HL-60 (cell line): ENCODE measurements around the gene PCDH1.
"Not testable (repeated sequence)": the region's sequence is repeated elsewhere in the genome, so short reads cannot be mapped to it uniquely, and the experiment has no call there.

Experiments used
- DNase-seq, 2 experiments: peaks; one replicate each; pipeline ENCODE4 v3.0.0-alpha.2; 2010 to 2020; ENCODE audit warnings: low read depth in 1 of 2, low spot score in 1 of 2
- H3K27ac ChIP-seq: fragments of 250-450 bp; sonication (Bioruptor Pico); replicated peaks from 2 replicates; pipeline ENCODE4 v1.5.1; 2020; ENCODE audit warnings: mild to moderate bottlenecking, moderate library complexity
- H3K27me3 ChIP-seq: fragments of 250-450 bp; sonication (Bioruptor Pico); 2 replicates; pipeline ENCODE4 v1.5.1; 2021; ENCODE audit warnings: mild to moderate bottlenecking, moderate library complexity; ENCODE audit not compliant: insufficient read depth, poor library complexity, severe bottlenecking
- H3K4me3 ChIP-seq: replicated peaks from 2 replicates; pipeline ENCODE4 v1.5.1; 2011; ENCODE audit warnings: mild to moderate bottlenecking, control low read depth, low read length; ENCODE audit not compliant: insufficient read depth
- GABPA ChIP-seq: IDR thresholded peaks from 2 replicates; pipeline ENCODE4 v1.6.1; 2012; ENCODE audit warnings: low read depth
- POLR2AphosphoS5 ChIP-seq: IDR thresholded peaks from 2 replicates; pipeline ENCODE4 v1.6.1; 2012; ENCODE audit warnings: low read depth
- SPI1 ChIP-seq: IDR thresholded peaks from 2 replicates; pipeline ENCODE4 v1.6.1; 2012; ENCODE audit warnings: low read depth, mild to moderate bottlenecking, borderline replicate concordance
- TF ChIP-seq, protein P1 (sequence below): IDR thresholded peaks from one replicate; pipeline ENCODE4 v1.5.1; 2011; ENCODE audit warnings: low read length, control low read depth, inconsistent platforms; ENCODE audit not compliant: insufficient read depth
- TF ChIP-seq, protein P2 (sequence below): IDR thresholded peaks from 2 replicates; pipeline ENCODE4 v1.6.1; 2012; ENCODE audit warnings: low read depth; ENCODE audit not compliant: insufficient replicate concordance

PCDH1 gene

DNA sequence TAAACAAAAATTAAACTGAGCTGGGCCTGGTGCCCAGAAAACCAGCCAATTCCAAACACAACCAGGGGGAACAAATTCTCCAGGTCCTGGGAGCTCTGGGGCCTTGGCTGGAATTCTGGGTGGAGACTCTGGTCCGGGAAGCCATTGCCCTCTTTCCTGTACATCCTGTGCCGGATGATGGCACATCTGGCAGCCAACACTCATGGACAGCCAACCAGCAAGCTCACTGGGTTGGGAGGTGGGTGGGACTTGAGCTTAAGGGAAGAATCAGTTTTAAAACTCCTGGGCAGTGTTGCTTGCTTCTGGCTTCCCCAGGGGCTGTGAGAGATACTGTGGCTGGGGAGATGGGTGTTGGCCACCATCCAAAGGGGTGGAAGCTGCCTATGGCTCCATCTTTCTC lies 56.1 kb downstream of the PCDH1 start:
- Histone ChIP-seq H3K27ac (no peak overlapping the region), H3K4me3 (no peak overlapping the region), H3K27me3 (no peaks in the 10 kb centered on the region)
- no peak for TF ChIP-seq POLR2AphosphoS5
- TF ChIP-seq GABPA = no peak
- TF ChIP-seq, protein P1, sequence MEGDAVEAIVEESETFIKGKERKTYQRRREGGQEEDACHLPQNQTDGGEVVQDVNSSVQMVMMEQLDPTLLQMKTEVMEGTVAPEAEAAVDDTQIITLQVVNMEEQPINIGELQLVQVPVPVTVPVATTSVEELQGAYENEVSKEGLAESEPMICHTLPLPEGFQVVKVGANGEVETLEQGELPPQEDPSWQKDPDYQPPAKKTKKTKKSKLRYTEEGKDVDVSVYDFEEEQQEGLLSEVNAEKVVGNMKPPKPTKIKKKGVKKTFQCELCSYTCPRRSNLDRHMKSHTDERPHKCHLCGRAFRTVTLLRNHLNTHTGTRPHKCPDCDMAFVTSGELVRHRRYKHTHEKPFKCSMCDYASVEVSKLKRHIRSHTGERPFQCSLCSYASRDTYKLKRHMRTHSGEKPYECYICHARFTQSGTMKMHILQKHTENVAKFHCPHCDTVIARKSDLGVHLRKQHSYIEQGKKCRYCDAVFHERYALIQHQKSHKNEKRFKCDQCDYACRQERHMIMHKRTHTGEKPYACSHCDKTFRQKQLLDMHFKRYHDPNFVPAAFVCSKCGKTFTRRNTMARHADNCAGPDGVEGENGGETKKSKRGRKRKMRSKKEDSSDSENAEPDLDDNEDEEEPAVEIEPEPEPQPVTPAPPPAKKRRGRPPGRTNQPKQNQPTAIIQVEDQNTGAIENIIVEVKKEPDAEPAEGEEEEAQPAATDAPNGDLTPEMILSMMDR = no peak
- TF ChIP-seq SPI1 = no peak
- TF ChIP-seq, protein P2, sequence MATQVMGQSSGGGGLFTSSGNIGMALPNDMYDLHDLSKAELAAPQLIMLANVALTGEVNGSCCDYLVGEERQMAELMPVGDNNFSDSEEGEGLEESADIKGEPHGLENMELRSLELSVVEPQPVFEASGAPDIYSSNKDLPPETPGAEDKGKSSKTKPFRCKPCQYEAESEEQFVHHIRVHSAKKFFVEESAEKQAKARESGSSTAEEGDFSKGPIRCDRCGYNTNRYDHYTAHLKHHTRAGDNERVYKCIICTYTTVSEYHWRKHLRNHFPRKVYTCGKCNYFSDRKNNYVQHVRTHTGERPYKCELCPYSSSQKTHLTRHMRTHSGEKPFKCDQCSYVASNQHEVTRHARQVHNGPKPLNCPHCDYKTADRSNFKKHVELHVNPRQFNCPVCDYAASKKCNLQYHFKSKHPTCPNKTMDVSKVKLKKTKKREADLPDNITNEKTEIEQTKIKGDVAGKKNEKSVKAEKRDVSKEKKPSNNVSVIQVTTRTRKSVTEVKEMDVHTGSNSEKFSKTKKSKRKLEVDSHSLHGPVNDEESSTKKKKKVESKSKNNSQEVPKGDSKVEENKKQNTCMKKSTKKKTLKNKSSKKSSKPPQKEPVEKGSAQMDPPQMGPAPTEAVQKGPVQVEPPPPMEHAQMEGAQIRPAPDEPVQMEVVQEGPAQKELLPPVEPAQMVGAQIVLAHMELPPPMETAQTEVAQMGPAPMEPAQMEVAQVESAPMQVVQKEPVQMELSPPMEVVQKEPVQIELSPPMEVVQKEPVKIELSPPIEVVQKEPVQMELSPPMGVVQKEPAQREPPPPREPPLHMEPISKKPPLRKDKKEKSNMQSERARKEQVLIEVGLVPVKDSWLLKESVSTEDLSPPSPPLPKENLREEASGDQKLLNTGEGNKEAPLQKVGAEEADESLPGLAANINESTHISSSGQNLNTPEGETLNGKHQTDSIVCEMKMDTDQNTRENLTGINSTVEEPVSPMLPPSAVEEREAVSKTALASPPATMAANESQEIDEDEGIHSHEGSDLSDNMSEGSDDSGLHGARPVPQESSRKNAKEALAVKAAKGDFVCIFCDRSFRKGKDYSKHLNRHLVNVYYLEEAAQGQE = no peak
- no peak for DNase-seq

DNA sequence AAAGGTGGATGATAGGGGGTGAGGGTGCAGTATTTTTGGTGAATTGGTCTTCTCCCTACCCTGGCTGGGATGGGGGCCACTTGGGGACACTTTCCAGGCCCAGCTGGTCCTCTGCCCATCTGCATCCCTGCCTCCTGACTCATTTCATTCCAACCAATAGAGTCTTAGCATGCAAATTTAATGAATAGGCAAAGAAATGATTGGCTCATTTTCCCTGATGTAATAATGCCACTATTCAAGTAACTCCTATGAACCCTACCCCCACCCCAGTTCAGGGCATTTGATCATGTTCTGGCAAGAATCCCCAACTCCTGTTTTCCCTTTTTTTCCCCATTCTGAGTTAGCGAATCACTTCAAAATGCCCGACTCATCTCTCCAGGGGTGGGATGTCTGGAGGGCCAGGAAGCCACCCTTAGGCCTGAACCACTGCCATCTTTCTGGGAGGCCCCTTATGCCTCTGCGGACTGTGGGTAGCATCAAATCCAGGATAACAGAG lies 56.7 kb downstream of the PCDH1 start:
- DNase-seq = no peak
- H3K4me3 ChIP-seq = no peak overlapping the region
- H3K27me3 ChIP-seq = no peaks in the 10 kb centered on the region
- TF ChIP-seq, protein P1 = no peak
- no peak for TF ChIP-seq POLR2AphosphoS5
- no peak for TF ChIP-seq GABPA
- TF ChIP-seq SPI1 = no peak
- TF ChIP-seq, protein P2 = no peak
- H3K27ac ChIP-seq = no peak overlapping the region

DNA sequence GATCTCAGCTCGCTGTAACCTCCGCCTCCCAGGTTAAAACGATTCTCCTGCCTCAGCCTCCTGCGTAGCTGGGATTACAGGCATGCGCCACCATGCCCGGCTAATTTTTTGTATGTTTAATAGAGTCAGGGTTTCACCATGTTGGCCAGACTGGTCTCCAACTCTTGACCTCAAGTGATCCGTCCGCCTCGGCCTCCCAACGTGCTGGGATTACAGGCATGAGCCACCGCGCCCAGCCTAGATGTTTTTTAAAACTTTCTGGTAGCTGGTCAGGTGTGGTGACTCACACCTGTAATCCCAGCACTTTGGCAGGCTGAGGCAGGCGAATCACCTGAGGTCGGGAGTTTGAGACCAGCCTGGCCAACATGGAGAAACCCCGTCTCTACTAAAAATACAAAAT lies 57.5 kb downstream of the PCDH1 start:
- not testable (repeated sequence) for H3K27me3 ChIP-seq, H3K27ac ChIP-seq

DNA sequence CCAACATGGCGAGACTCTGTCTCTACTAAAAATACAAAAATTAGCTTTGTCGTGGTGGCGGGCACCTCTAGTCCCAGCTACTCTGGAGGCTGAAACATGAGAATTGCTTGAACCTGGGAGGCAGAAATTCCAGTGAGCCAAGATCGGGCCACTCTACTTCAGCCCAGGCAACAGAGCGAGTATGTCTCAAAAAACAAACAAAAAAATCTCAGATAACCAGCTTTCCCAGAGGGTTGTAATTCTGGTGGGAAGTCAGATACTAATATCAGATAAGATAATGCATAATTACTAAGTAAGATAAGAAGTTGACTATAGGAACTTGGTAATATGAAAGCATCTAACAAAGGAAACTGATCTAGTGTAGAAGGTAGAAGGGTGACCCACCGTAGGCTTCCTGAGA lies 60.6 kb downstream of the PCDH1 start:
- no peak overlapping the region for H3K27ac ChIP-seq
- TF ChIP-seq, protein P1 = no peak
- TF ChIP-seq POLR2AphosphoS5 (no peak), GABPA (no peak), SPI1 (no peak)
- TF ChIP-seq, protein P2 = no peak
- no peak overlapping the region for H3K4me3 ChIP-seq
- DNase-seq = no peak
- no peaks in the 10 kb centered on the region for H3K27me3 ChIP-seq

More for the DNA sequence above, 57.5 kb downstream of the PCDH1 start:
- DNase-seq, H3K4me3 ChIP-seq: not testable (repeated sequence)
